ENCODE results near the gene PCLO. TPM values are rescaled to one million over a fixed set of nuclear protein-coding genes. Genes with fewer than 3 reads are reported as not detected.

The PCLO gene
- total and polyA plus RNA-seq, 2 of the 8 experiments (the other 6 are each of a cell fraction or from before 2014, with no cell fraction given): 1.5 to 3.2 TPM

DNA sequence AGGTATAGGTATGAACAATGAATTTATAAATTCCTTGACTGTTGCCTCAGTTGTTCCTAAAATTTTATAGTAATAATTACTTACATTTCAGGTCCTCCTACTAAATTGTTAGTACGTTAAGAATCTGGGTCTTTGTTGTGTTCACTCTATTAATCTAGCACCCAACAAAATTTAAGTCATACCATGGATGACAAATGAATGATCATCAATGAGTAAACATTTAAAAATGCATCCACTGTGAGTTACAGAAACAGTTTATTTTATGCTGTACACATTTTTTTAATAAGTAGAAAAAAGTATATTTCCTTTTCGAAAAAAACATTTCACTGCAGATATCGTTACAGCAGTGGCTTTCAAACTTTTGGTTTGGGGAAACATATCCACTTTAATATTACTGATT is 265.2 kb downstream of the PCLO start (continued):
- TF ChIP-seq, protein P1, sequence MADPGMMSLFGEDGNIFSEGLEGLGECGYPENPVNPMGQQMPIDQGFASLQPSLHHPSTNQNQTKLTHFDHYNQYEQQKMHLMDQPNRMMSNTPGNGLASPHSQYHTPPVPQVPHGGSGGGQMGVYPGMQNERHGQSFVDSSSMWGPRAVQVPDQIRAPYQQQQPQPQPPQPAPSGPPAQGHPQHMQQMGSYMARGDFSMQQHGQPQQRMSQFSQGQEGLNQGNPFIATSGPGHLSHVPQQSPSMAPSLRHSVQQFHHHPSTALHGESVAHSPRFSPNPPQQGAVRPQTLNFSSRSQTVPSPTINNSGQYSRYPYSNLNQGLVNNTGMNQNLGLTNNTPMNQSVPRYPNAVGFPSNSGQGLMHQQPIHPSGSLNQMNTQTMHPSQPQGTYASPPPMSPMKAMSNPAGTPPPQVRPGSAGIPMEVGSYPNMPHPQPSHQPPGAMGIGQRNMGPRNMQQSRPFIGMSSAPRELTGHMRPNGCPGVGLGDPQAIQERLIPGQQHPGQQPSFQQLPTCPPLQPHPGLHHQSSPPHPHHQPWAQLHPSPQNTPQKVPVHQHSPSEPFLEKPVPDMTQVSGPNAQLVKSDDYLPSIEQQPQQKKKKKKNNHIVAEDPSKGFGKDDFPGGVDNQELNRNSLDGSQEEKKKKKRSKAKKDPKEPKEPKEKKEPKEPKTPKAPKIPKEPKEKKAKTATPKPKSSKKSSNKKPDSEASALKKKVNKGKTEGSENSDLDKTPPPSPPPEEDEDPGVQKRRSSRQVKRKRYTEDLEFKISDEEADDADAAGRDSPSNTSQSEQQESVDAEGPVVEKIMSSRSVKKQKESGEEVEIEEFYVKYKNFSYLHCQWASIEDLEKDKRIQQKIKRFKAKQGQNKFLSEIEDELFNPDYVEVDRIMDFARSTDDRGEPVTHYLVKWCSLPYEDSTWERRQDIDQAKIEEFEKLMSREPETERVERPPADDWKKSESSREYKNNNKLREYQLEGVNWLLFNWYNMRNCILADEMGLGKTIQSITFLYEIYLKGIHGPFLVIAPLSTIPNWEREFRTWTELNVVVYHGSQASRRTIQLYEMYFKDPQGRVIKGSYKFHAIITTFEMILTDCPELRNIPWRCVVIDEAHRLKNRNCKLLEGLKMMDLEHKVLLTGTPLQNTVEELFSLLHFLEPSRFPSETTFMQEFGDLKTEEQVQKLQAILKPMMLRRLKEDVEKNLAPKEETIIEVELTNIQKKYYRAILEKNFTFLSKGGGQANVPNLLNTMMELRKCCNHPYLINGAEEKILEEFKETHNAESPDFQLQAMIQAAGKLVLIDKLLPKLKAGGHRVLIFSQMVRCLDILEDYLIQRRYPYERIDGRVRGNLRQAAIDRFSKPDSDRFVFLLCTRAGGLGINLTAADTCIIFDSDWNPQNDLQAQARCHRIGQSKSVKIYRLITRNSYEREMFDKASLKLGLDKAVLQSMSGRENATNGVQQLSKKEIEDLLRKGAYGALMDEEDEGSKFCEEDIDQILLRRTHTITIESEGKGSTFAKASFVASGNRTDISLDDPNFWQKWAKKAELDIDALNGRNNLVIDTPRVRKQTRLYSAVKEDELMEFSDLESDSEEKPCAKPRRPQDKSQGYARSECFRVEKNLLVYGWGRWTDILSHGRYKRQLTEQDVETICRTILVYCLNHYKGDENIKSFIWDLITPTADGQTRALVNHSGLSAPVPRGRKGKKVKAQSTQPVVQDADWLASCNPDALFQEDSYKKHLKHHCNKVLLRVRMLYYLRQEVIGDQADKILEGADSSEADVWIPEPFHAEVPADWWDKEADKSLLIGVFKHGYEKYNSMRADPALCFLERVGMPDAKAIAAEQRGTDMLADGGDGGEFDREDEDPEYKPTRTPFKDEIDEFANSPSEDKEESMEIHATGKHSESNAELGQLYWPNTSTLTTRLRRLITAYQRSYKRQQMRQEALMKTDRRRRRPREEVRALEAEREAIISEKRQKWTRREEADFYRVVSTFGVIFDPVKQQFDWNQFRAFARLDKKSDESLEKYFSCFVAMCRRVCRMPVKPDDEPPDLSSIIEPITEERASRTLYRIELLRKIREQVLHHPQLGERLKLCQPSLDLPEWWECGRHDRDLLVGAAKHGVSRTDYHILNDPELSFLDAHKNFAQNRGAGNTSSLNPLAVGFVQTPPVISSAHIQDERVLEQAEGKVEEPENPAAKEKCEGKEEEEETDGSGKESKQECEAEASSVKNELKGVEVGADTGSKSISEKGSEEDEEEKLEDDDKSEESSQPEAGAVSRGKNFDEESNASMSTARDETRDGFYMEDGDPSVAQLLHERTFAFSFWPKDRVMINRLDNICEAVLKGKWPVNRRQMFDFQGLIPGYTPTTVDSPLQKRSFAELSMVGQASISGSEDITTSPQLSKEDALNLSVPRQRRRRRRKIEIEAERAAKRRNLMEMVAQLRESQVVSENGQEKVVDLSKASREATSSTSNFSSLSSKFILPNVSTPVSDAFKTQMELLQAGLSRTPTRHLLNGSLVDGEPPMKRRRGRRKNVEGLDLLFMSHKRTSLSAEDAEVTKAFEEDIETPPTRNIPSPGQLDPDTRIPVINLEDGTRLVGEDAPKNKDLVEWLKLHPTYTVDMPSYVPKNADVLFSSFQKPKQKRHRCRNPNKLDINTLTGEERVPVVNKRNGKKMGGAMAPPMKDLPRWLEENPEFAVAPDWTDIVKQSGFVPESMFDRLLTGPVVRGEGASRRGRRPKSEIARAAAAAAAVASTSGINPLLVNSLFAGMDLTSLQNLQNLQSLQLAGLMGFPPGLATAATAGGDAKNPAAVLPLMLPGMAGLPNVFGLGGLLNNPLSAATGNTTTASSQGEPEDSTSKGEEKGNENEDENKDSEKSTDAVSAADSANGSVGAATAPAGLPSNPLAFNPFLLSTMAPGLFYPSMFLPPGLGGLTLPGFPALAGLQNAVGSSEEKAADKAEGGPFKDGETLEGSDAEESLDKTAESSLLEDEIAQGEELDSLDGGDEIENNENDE (IDR thresholded peaks at IDR 0.05; ENCODE audit: insufficient replicate concordance, low read length): no peak
- TF ChIP-seq SP2 (IDR thresholded peaks at IDR 0.05; ENCODE audit: low read length): no peak
- no peak for TF ChIP-seq RFX5 (IDR thresholded peaks at IDR 0.05; ENCODE audit: borderline replicate concordance, low read depth, low read length)
